Upper lobe of right lung (tissue), 1 donor: ENCODE results near the gene PYGL. TPM values are rescaled to one million over a fixed set of nuclear protein-coding genes. Genes with fewer than 3 reads are reported as not detected.

Source experiments
- ATAC-seq: fragments of 200-7000 bp; cut with Tn5 transposase; one replicate; pipeline ENCODE4 v1.9.1; 2020; ENCODE audit warnings: mild to moderate bottlenecking, moderate library complexity
- DNase-seq: peaks from one replicate; pipeline ENCODE4 v3.0.0-alpha.2; 2020
- H3K27ac ChIP-seq: fragments of 200-600 bp; one replicate; pipeline ENCODE4 v1.8.0; 2022
- H3K27me3 ChIP-seq: fragments of 200-600 bp; one replicate; pipeline ENCODE4 v1.8.0; 2022; ENCODE audit warnings: mild to moderate bottlenecking
- H3K36me3 ChIP-seq: fragments of 200-600 bp; one replicate; pipeline ENCODE4 v1.8.0; 2022
- H3K4me1 ChIP-seq: fragments of 200-600 bp; one replicate; pipeline ENCODE4 v1.8.0; 2022
- H3K4me3 ChIP-seq: fragments of 200-600 bp; one replicate; pipeline ENCODE4 v1.8.0; 2022; ENCODE audit warnings: mild to moderate bottlenecking
- H3K9me3 ChIP-seq: fragments of 200-600 bp; one replicate; pipeline ENCODE4 v1.8.0; 2022
- CTCF ChIP-seq: fragments of 200-600 bp; IDR thresholded peaks from one replicate; pipeline ENCODE4 v1.8.0; 2022; ENCODE audit warnings: antibody characterized with exemption
- intact Hi-C: fragments of 100-400 bp; cut with DNase I; formaldehyde crosslinking; loops from one replicate; pipeline ENCODE4 v1.11.0; 2022
- total RNA-seq: library from RNA; stranded (reverse); fragmentation: NEBNext Ultra II Directional; extraction: Animal tissue kit (Norgen Biotek cat#: 25700); gene quantifications from one replicate; pipeline ENCODE4 v1.2.1, GENCODE V29; 2021
- donor health status: DM: no; HTN: yes; CAD: no; lungs with severe emphysema.

Gene PYGL
- total RNA-seq, 1 donor from 2014 or later = 46.3 TPM

GRCh38 chr14:50951032-50951431 lies 6.7 kb upstream of the PYGL start:
- peak; percentile 27 for ATAC-seq
- H3K27me3 ChIP-seq = no peaks in the 10 kb centered on the region
- no peak for DNase-seq
- H3K27ac ChIP-seq = no peak overlapping the region
- intact Hi-C loops = no loop called here
- H3K4me3 ChIP-seq = no peak overlapping the region
- peaks cover 9% of the 10 kb centered on the region for H3K4me1 ChIP-seq
- H3K9me3 ChIP-seq = no peaks in the 10 kb centered on the region
- no peaks in the 10 kb centered on the region for H3K36me3 ChIP-seq
- no peak for TF ChIP-seq CTCF

GRCh38 chr14:50948205-50948604 lies 3.9 kb upstream of the PYGL start:
- Histone ChIP-seq H3K27ac (no peak overlapping the region), H3K27me3 (no peaks in the 10 kb centered on the region), H3K9me3 (no peaks in the 10 kb centered on the region), H3K4me1 (peaks cover 8% of the 10 kb centered on the region), H3K4me3 (no peak overlapping the region), H3K36me3 (no peaks in the 10 kb centered on the region)
- TF ChIP-seq CTCF = no peak
- intact Hi-C loops = no loop called here
- ATAC-seq = no peak
- DNase-seq = no peak

- Histone ChIP-seq H3K36me3 (no peaks in the 10 kb centered on the region), H3K27me3 (no peaks in the 10 kb centered on the region), H3K4me3 (no peak overlapping the region), H3K9me3 (no peaks in the 10 kb centered on the region), H3K27ac (no peak overlapping the region), H3K4me1 (peaks cover 12% of the 10 kb centered on the region)
- ATAC-seq (no peak), DNase-seq (no peak)
- intact Hi-C loops = no loop called here
- TF ChIP-seq CTCF = no peak
Measured at GRCh38 chr14:50947446-50947845, 3.2 kb upstream of the PYGL start.

GRCh38 chr14:50946234-50946935 lies 2.1 kb upstream of the PYGL start:
- DNase-seq = no peak
- no peak for ATAC-seq
- no peak for TF ChIP-seq CTCF
- intact Hi-C loops = no loop called here
- Histone ChIP-seq H3K4me1 (peaks cover 12% of the 10 kb centered on the region), H3K4me3 (no peak overlapping the region), H3K27ac (no peak overlapping the region), H3K9me3 (no peaks in the 10 kb centered on the region), H3K27me3 (no peaks in the 10 kb centered on the region), H3K36me3 (no peaks in the 10 kb centered on the region)

GRCh38 chr14:50944647-50945413 lies 547 bp upstream of the PYGL start:
- TF ChIP-seq CTCF = no peak
- H3K4me1 ChIP-seq = peaks cover 12% of the 10 kb centered on the region
- H3K4me3 ChIP-seq = peak overlapping the region; percentile 67
- intact Hi-C loops = no loop called here
- H3K36me3 ChIP-seq = no peaks in the 10 kb centered on the region
- H3K9me3 ChIP-seq = no peaks in the 10 kb centered on the region
- H3K27ac ChIP-seq = peak overlapping the region; percentile 75
- H3K27me3 ChIP-seq = no peaks in the 10 kb centered on the region
- peak; percentile 75 for ATAC-seq
- peak; percentile 79 for DNase-seq
